HEK293 (cell line): ENCODE measurements around the gene SMIM5.

ENCODE experiments used
- CTCF ChIA-PET: fragments of 350-600 bp; formaldehyde crosslinking; extraction: SDS; loops from one replicate; lab custom pipeline; 2021; ENCODE audit warnings: antibody characterized with exemption; lab: Yijun Ruan, JAX
- POLR2A ChIA-PET: fragments of 300-600 bp; formaldehyde crosslinking; extraction: SDS; loops from one replicate; lab custom pipeline; 2020; ENCODE audit warnings: antibody characterized with exemption, inconsistent platforms; lab: Yijun Ruan, JAX
- H3K27ac ChIP-seq: fragments of 200-500 bp; sonication (Bioruptor generic); 2 replicates; pipeline ENCODE4 v1.5.1; 2014; ENCODE audit warnings: low read depth, low read length, control low read depth, inconsistent platforms; ENCODE audit errors: extremely low read depth
- H3K36me3 ChIP-seq, 2 experiments: fragments of 200-500 bp in 1 of 2; sonication (Bioruptor generic) in 1 of 2; 1 replicate in 1 of 2; 2 replicates in 1 of 2; pipeline ENCODE4 v1.5.1; 2014 to 2017; ENCODE audit warnings: inconsistent platforms in 2 of 2, low read length in 2 of 2; ENCODE audit not compliant: control insufficient read depth in 2 of 2, insufficient read depth in 1 of 2
- H3K4me1 ChIP-seq: fragments of 200-500 bp; sonication (Bioruptor generic); 2 replicates; pipeline ENCODE4 v1.5.1; 2014; ENCODE audit warnings: mild to moderate bottlenecking, low read length, inconsistent platforms; ENCODE audit not compliant: control insufficient read depth, insufficient read depth
- H3K4me3 ChIP-seq: 2 replicates; pipeline ENCODE4 v1.5.1; 2011; ENCODE audit warnings: low read depth, mild to moderate bottlenecking, control low read depth, low read length, moderate library complexity
- H3K9me3 ChIP-seq: fragments of 200-500 bp; sonication (Bioruptor generic); 2 replicates; pipeline ENCODE4 v1.5.1; 2014; ENCODE audit warnings: low read depth, low read length, inconsistent platforms; ENCODE audit not compliant: control insufficient read depth, insufficient read depth
- EGR2 ChIP-seq: fragments of 450-650 bp; formaldehyde crosslinking; IDR thresholded peaks from 2 replicates; pipeline ENCODE4 v1.5.1; 2016; ENCODE audit warnings: low read depth, missing biosample characterization, missing genetic modification characterization
- ELK4 ChIP-seq: IDR thresholded peaks from 2 replicates; pipeline ENCODE4 v1.6.1; 2011; ENCODE audit warnings: mild to moderate bottlenecking, low read depth, low read length, borderline replicate concordance
- HIC1 ChIP-seq: fragments of 450-650 bp; formaldehyde crosslinking; IDR thresholded peaks from 2 replicates; pipeline ENCODE4 v1.5.1; 2016; ENCODE audit warnings: missing biosample characterization, missing genetic modification characterization
- KLF8 ChIP-seq: fragments of 450-650 bp; formaldehyde crosslinking; IDR thresholded peaks from 2 replicates; pipeline ENCODE4 v1.5.1; 2016; ENCODE audit warnings: missing biosample characterization, missing genetic modification characterization
- KLF9 ChIP-seq: fragments of 450-650 bp; formaldehyde crosslinking; IDR thresholded peaks from 2 replicates; pipeline ENCODE4 v1.5.1; 2016; ENCODE audit warnings: missing biosample characterization, missing genetic modification characterization, low read depth
- MZF1 ChIP-seq: fragments of 450-650 bp; formaldehyde crosslinking; IDR thresholded peaks from 2 replicates; pipeline ENCODE4 v1.5.1; 2017; ENCODE audit warnings: missing biosample characterization, missing genetic modification characterization, borderline replicate concordance
- PATZ1 ChIP-seq: fragments of 450-650 bp; formaldehyde crosslinking; IDR thresholded peaks from 2 replicates; pipeline ENCODE4 v1.5.1; 2016; ENCODE audit warnings: missing biosample characterization, missing genetic modification characterization
- RBAK ChIP-seq: fragments of 450-650 bp; formaldehyde crosslinking; IDR thresholded peaks from 2 replicates; pipeline ENCODE4 v1.5.1; 2016; ENCODE audit warnings: missing biosample characterization, missing genetic modification characterization
- SCRT2 ChIP-seq: fragments of 450-650 bp; formaldehyde crosslinking; IDR thresholded peaks from 2 replicates; pipeline ENCODE4 v1.5.1; 2016; ENCODE audit warnings: missing biosample characterization, missing genetic modification characterization
- ZNF175 ChIP-seq: fragments of 450-650 bp; formaldehyde crosslinking; IDR thresholded peaks from 2 replicates; pipeline ENCODE4 v1.5.1; 2016; ENCODE audit warnings: missing biosample characterization, missing genetic modification characterization
- ZNF18 ChIP-seq: fragments of 450-650 bp; formaldehyde crosslinking; IDR thresholded peaks from 2 replicates; pipeline ENCODE4 v1.5.1; 2016; ENCODE audit warnings: missing biosample characterization, missing genetic modification characterization
- ZNF248 ChIP-seq: fragments of 450-650 bp; formaldehyde crosslinking; IDR thresholded peaks from 2 replicates; pipeline ENCODE4 v1.5.1; 2017; ENCODE audit warnings: missing biosample characterization, missing genetic modification characterization
- ZNF311 ChIP-seq: fragments of 450-650 bp; formaldehyde crosslinking; IDR thresholded peaks from 2 replicates; pipeline ENCODE4 v1.5.1; 2017; ENCODE audit warnings: missing biosample characterization, missing genetic modification characterization, borderline replicate concordance
- ZNF549 ChIP-seq: fragments of 450-650 bp; IDR thresholded peaks from 2 replicates; pipeline ENCODE4 v1.5.1; 2018; ENCODE audit warnings: missing biosample characterization, missing genetic modification characterization, mild to moderate bottlenecking, inconsistent platforms, moderate library complexity
- ZNF610 ChIP-seq: fragments of 450-650 bp; formaldehyde crosslinking; IDR thresholded peaks from 2 replicates; pipeline ENCODE4 v1.5.1; 2016; ENCODE audit warnings: missing biosample characterization, missing genetic modification characterization, borderline replicate concordance
- ZNF626 ChIP-seq: fragments of 450-650 bp; sonication (Bioruptor Pico); formaldehyde crosslinking; IDR thresholded peaks from 2 replicates; pipeline ENCODE4 v1.5.1; 2018; ENCODE audit warnings: missing biosample characterization, missing genetic modification characterization, inconsistent platforms
- ZNF658 ChIP-seq: fragments of 450-650 bp; formaldehyde crosslinking; IDR thresholded peaks from 2 replicates; pipeline ENCODE4; 2016; ENCODE audit warnings: missing biosample characterization, missing genetic modification characterization
- ZNF660 ChIP-seq: fragments of 450-650 bp; IDR thresholded peaks from 2 replicates; pipeline ENCODE4 v1.5.1; 2018; ENCODE audit warnings: missing biosample characterization, mild to moderate bottlenecking, missing genetic modification characterization
- ZNF677 ChIP-seq: fragments of 450-650 bp; IDR thresholded peaks from 2 replicates; pipeline ENCODE4 v1.5.0; 2018; ENCODE audit warnings: missing biosample characterization, mild to moderate bottlenecking, missing genetic modification characterization, moderate library complexity
- ZNF785 ChIP-seq: fragments of 450-650 bp; formaldehyde crosslinking; IDR thresholded peaks from 2 replicates; pipeline ENCODE4 v1.5.1; 2016; ENCODE audit warnings: missing biosample characterization, missing genetic modification characterization
- ZNF830 ChIP-seq: fragments of 450-650 bp; IDR thresholded peaks from 2 replicates; pipeline ENCODE4 v1.5.0; 2018; ENCODE audit warnings: missing biosample characterization, missing genetic modification characterization, low read depth, mild to moderate bottlenecking, moderate library complexity

SMIM5 gene

GRCh38 chr17:75621489-75621888 is 11.7 kb upstream of the SMIM5 start:
- TF ChIP-seq MZF1 (tag by site-specific recombination) (no peak), ELK4 (no peak), ZNF785 (no peak), ZNF610 (no peak), PATZ1 (tag by site-specific recombination) (no peak), ZNF626 (tag by site-specific recombination) (no peak), ZNF549 (tag by site-specific recombination) (no peak), KLF8 (tag by site-specific recombination) (no peak), ZNF175 (no peak), HIC1 (no peak), ZNF677 (no peak), EGR2 (tag by site-specific recombination) (no peak), ZNF830 (tag by site-specific recombination) (no peak), ZNF658 (no peak), SCRT2 (tag by site-specific recombination) (no peak), ZNF660 (tag by site-specific recombination) (no peak), ZNF248 (no peak), ZNF311 (no peak), RBAK (tag by site-specific recombination) (no peak)
- TF ChIP-seq, all 188 proteins: peak for 0
- H3K4me1 ChIP-seq: no peaks in the 10 kb centered on the region
- CTCF ChIA-PET: interaction anchor here (1.0 to 3.7 kb wide), 5 partner anchors 12 to 127 kb away, joined by 3 to 38 read pairs (median 7); partner anchors contain the start of gene SMIM5
- H3K27ac ChIP-seq: no peak overlapping the region
- no peaks in the 10 kb centered on the region for H3K9me3 ChIP-seq
- H3K4me3 ChIP-seq: no peak overlapping the region
- POLR2A ChIA-PET: interaction anchor here (0.8 to 1.9 kb wide), 2 partner anchors 12 to 159 kb away, joined by 3 to 5 read pairs; partner anchors contain the start of gene SMIM5
- H3K36me3 ChIP-seq: peaks cover 0 to 6% of the 10 kb centered on the region in 2 experiments; a peak in 1 of 3 replicates

- H3K9me3 ChIP-seq: no peaks in the 10 kb centered on the region
- no peak overlapping the region for H3K4me3 ChIP-seq
- ChIA-PET CTCF (interaction anchor here (0.6 to 4.4 kb wide), 8 partner anchors 11 to 833 kb away, joined by 3 to 47 read pairs (median 6); partner anchors contain the start of gene SMIM5), POLR2A (interaction anchor here (1.9 kb wide), 1 partner anchor 11 kb away, joined by 5 read pairs; the partner anchor contains the start of gene SMIM5)
- peaks cover 0 to 12% of the 10 kb centered on the region in 2 experiments; a peak in 1 of 3 replicates for H3K36me3 ChIP-seq
- H3K4me1 ChIP-seq: no peaks in the 10 kb centered on the region
- no peak overlapping the region for H3K27ac ChIP-seq
- TF ChIP-seq ZNF18 (tag by site-specific recombination): no peak
- TF ChIP-seq KLF9: peak; percentile 62
Observed at GRCh38 chr17:75622076-75622475, 11.2 kb upstream of the SMIM5 start.
